ENCODE data around the gene RND1.
"Not testable (repeated sequence)": the region's sequence is repeated elsewhere in the genome, so short reads cannot be mapped to it uniquely, and the experiment has no call there.

The RND1 gene

DNA sequence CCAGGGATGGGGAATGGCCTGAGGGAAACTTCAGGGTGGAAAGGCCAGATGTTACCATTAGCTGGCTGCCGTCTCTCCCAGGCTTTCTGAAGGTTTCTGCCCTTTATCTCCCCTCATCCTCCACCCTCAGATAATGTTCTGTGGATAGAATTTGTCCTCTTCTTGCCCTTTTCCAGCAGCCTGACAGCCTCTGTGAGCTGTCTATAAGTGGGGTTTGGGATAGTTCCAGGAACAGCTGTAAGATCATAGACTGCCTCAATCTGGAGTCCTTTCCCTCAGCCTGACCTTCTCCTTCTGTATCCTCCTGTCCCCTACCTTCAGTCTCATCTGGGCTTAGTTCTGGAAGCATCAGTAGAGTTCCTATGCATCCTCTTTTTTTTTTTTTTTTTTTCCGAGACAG lies 2.8 kb upstream of the RND1 start:
- DNase-seq (ENCODE audit: low read depth in 2 of 2): no peak

DNA sequence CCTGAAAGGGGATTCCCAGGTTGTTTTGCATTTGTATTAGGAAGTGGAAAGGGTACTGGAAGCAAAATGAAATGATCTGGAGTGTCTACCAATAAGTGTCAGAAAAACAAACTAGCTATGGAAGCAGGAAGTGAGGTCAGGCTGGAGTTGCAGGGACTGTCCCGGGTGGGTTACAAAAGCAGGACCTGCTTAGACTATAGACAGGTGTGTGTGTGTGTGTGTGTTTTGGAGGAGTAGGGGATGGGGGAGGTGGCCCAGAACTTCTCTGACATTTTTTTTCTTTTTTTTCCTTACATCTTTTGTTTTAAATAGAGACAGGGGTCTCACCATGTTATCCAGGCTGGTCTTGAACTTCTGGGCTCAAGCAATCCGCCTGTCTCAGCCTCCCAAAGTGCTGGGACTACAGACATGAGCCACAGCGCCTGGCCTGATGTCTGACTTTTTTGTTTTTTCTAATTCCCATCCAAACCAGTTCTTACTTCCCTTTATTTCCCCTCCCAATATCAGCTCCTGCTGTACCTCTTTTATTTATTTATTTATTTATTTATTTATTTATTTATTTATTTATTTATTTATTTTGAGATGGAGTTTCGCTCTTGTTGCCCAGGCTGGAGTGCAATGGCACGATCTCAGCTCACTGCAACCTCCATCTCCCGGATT lies 512 bp upstream of the RND1 start:
- no peak for DNase-seq (ENCODE audit: low read depth in 2 of 2)

DNA sequence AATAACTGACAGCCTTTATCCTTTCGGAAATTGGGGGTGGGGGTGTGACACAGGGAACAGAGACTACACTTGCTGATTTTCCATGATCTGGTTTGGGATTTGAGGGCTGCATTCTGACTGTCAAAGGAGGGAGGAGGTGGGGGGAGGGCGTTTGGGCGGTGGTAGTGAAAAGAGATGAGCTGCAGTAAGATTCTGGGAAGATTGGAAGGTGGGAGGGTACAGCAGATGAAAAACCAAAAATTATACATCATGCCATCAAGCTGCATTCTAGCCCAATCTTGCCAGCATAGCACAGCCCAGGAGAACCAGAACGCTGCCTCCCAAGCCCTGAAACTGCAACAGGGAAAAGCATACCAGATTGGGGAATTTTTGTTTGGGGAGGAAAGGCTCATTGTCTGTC lies 2.4 kb downstream of the RND1 start:
- DNase-seq (ENCODE audit: low read depth in 2 of 2): no peak

DNA sequence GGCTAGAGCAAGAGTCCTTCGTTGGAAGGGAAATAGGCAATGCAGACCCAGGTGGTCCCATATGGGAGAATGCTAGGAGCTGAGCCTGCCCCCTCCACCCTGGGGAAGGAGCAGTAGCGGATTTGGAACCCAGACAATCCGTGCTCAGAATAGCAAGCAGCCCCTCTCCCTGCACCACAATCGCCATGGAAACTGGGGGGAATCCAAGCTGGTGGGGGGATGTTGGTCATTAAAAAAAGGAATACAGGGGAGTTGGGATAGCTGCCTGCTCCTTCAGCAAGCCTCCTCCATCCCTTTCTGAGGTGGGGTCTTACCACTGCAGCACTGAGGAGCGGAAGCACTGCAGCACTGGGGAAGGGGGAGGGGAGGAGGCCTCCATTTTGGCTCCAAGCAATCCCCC lies 2.9 kb downstream of the RND1 start:
- DNase-seq (ENCODE audit: low read depth in 2 of 2): no peak

DNA sequence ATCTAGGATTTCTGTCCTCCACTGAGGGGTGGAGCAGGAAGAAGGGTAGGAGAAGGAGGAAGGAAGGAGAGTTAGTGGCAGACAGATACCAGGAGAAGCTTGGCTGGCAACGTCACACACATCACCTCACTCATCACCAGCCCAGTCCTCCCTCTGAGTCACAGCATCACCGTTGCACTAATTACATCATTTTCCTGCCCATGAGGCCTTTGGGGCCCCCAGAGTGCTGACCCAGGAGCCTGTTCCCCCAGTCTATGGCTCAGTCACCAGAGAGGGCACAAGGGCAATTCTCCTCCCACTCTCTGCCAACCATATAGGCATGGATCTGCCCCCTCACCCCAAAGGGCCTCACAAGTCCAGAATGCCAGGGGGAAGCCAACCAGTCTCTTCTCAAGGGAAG lies 4.6 kb downstream of the RND1 start:
- DNase-seq (ENCODE audit: low read depth in 2 of 2): no peak

DNA sequence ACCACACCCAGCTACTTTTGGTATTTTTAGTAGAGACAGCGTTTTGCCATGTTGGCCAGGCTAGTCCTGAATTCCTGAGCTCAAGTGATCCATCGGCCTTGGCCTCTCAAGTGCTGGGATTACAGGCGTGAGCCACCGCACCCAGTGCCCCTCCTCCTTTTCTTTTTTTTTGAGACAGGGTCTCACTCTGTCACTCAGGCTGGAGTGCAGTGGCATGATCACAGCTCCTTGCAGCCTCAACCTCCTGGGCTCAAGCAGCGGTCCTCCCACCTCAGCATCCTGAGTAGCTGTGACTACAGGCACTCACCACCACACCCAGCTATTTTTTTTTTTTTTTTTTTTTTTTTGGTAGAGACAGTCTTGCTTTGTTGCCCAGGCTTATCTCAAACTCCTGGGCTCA lies 5.4 kb downstream of the RND1 start:
- not testable (repeated sequence) for DNase-seq (ENCODE audit: low read depth in 2 of 2)

DNA sequence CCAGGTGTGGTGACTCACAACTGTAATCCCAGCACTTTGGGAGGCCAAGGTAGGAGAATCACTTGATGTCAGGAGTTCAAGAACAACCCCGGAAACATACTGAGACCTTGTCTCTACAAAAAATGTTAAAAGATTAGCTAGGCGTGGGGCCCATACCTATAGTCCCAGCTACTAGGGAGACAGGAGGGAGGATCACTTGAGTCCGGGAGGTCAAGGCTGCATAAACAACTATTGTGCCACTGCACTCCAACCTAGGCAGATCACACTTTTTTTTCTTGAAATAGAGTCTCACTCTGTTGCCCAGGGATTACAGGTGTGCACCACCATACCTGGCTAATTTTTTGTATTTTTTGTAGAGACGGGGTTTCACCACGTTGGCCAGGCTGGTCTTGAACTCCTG lies 6.1 kb downstream of the RND1 start:
- no peak for DNase-seq (ENCODE audit: low read depth in 2 of 2)

DNA sequence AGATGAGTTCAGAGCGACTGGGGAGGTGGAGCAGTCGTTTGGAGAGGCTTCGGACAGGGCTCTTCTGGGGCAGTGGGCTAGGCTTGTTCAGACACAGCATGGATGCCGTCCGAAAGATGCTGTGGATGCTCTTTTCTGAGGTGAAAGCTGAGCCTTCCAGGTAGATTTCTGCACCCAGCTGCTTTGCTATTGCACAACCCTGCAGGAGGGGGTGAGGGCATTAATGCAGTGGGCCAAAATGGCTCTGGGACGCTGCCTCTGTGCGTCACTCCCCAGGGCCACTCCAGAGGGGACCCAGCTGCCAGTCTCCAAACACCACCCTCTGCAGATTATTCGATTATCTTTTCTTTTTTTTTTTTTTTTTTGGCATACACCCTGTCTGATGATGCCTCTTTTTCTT lies 7.6 kb downstream of the RND1 start:
- DNase-seq (ENCODE audit: low read depth in 2 of 2): no peak

DNA sequence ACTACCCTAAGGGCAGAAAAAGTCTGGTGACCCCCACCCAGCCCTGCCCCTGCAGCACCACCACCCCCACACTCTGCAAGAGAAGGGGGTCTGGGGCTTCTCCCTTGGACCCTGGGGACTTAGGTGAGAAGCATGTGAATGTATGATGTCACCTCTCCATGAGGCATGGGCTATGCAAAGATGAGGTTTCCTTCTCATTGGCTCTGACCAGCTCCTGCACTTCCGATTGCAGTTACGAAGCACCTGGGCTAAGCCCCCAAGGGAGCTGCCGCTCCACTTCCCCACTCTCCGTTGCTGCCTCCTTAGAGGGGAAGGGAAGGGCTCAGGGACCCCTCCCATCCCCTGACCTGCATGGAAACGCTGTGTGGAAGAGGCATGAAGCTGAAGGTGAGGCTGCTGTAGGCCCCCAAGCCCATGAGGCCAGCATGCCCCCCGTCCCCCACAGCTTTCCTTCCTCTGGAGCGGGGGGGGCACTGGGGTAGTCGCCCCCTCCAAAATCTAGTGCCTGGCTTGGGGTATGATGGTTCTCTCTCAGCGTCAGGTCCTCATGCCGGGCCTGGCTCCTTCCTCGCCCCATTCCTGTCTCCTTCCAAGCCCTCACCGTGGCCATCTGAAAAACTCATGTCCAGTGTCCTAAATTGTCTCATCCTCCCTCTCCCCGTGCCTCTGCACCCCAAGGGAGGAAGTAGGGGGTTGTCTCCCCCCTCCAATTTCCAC lies 8.2 kb downstream of the RND1 start:
- DNase-seq (ENCODE audit: low read depth in 2 of 2): no peak

DNA sequence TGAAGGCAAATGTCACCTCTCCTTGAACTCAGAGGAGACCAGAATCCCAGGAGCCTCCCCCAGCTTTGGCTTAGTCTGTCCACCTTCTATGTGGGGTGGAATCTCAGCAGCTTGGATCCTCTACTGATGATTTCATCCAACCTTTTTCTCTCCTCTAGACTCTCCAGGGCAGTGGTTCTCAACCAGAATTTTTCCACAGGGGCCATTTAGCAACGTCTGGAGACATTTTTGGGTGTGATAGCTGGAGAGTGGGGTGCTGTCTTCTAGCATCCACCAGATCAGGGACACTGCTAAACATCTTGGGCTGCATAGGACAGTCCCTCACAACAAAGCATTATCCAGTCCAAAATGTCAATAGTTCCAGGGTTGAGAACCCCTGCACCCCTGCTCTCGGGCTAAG lies 9.3 kb downstream of the RND1 start:
- DNase-seq (ENCODE audit: low read depth in 2 of 2): no peak

DNA sequence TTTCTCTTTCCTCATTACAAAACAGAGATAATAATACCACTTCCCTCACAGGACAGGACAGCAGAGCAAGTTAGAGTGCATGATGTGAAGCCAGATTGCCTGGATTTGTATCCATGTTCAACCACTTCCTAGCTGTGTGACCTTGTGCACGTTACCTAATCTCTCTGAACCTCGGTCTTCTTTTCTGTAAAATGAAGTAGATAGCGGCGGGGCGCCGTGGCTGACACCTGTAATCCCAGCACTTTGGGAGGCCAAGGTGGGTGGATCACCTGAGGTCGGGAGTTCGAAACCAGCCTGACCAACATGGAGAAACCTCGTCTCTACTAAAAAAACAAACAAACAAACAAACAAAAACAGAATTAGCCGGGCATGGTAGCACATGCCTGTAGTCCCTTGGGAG lies 10.7 kb downstream of the RND1 start:
- not testable (repeated sequence) for DNase-seq (ENCODE audit: low read depth in 2 of 2)

DNA sequence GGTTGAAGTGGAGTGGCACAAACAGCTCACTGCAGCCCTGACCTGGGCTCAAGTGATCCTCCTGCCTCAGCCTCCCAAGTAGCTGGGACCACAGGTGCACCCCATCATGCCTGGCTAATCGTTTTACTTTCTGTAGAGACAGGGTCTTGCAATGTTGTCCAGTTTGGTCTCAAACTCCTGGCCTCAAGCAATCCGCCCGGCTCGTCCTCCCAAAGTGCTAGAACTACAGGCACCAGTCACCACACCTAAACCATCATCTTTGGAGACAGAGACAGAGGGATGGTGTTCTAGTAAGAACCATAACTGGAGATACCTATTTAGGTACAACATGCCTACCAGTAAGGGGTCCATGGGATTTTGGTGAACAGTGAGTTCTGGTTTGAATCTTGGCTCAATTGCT lies 11.2 kb downstream of the RND1 start:
- no peak for DNase-seq (ENCODE audit: low read depth in 2 of 2)

DNA sequence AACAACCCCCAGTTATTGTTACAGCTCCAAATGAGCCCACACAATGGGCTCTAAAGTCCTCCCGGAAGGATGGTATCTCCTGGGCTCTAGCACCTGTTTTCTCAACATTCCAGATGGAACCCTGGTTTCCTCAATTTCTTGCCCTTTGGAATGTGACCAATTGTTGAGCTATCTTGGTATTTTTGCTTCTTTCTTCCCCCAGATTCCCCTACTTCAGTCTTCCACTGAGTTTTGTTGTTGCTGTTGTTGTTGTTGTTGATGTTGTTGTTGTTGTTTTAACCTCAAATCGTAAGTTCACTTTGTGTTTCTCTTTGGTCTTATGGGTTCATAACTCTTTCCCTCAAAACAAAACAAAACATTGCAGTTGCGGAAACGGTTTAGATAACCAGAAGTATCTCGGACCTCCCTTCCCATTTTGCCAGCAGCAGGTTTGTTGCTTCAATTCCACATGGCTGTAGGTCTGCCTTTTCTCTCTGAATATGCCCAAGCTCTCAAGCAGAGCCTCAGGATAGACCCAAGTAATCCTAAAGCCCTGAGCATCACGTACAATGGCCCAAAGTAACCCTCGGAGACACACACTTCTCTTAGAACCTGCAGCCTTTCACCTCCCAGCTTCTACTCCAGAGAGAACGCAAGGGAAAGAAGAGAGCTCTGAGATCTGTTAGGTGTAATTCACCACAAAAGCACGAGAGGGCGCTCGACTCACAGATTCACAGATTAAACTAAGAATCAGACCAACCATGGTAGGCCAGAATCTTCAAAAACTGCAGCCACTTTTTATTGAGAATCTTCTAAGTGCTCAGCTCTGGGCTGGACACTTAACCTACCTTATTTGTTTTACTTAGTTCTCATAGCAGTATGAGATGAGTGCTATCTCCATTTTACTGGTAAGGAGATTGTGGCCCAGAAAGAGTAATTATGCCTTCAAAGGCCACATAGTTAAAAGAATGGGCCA lies 12.7 kb downstream of the RND1 start:
- peak; percentile 66 to 68 for DNase-seq (ENCODE audit: low read depth in 2 of 2)

DNA sequence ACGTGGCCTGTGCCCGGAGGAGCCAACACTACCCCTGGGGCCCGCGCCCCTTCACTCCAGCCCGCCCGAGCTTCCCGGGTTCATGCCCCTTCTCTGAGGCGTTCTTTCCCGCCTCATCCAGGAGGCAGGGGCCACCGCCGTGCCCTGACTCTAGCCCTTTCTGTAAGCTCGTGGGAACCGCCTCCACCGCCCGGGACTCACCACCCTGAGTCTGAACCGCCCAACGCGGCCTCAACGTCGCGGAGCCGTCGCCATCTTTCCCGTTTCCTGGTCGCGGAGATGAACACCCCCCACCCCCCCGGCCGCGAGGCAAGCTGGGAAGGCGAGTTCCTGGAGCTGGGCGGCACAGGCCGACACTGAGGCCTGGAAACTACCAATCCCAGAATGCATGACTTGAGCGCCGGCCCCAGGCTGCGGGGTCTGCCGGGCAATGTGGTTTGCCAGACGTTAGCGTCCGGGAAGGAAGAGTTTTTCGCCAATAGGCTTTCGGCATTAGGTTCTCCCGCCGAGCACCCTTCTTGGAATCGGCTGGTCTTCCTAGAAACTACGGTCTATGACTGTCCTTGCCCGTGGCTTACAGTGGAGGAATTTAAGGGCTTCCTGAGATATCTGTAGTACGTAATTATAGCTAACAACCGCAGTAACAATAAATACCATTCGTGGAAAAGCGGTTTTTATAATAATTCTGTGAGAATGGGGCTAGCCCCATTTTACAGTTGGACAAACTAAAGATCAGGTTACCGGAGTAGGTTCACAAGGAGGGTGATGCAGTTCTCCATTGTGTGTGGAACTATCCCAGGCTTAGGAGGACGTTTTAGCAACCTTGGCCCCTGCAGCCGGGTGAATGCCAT lies 13.6 kb downstream of the RND1 start, which contains the start of gene DDX23:
DDX23 (minus strand) TSS at position 281 of the 851 bp plus-strand sequence. CDS start 6,381 bp downstream, outside the sequence.
- peak; percentile 91 to 92 for DNase-seq (ENCODE audit: low read depth in 2 of 2)

DNA sequence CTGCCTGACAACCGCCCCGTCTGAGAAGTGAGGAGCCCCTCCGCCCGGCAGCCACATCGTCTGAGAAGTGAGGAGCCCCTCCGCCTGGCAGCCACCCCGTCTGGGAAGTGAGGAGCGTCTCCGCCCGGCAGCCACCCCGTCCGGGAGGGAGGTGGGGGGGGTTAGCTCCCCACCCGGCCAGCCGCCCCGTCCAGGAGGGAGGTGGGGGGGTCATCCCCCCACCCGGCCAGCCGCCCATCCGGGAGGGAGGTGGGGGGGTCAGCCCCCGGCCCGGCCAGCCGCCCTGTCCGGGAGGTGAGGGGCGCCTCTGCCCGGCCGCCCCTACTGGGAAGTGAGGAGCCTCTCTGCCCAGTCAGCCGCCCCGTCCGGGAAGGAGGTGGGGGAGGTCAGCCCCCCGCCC lies 23.6 kb downstream of the RND1 start:
- not testable (repeated sequence) for DNase-seq (ENCODE audit: low read depth in 2 of 2)

DNA sequence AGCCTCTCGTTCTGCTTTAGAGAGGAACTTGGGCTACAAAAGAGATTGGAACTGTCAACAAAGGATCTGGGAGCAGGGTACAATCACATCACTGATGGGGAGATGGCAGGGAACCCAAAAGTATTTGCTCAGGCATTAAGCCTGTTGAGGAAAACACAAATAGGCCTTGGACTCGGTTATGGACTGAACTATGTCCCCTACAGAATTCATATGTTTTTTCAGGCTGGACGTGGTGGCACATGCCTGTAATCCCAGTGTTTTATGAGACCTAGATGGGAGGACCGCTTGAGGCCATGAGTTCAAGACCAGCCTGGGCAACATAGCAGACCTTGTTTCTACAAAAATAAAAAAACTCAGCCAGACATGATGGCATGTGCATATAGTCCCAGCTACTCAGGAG lies 27.6 kb downstream of the RND1 start:
- DNase-seq (ENCODE audit: low read depth in 2 of 2): no peak

DNA sequence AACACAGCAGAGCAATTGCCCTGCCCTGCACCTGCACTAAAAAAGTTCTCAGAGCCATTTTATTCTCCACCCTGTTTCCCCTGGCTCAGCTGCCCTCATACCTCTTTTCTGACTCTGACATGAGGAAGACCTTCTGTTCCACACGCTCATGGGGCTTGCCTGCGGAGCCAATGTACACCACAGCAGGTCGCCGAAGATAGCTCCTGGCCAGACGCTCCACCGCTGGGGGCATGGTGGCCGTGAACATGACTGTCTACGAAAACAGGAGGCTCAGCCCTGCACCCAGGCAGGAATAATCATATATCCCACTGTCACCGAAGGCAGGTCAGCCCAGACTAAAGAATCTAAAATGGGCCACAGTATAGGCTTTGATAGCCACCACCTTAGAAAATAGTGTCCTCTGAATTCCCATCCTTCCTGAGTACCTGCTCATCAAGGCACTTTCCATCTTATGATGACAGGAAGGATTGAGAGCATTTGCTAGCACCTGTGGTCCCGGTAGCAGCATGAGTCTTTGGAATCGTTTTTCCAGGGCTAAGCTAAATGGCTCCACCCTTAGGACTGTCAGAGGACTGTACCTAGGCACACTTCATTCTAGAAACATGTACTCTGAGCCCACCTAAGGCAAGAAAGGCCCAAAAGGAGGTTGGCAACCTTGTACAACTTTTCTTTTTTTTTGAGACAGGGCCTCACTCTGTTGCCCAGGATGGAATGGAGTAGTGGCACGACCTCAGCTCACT lies 33.2 kb downstream of the RND1 start:
- no peak for DNase-seq (ENCODE audit: low read depth in 2 of 2)

DNA sequence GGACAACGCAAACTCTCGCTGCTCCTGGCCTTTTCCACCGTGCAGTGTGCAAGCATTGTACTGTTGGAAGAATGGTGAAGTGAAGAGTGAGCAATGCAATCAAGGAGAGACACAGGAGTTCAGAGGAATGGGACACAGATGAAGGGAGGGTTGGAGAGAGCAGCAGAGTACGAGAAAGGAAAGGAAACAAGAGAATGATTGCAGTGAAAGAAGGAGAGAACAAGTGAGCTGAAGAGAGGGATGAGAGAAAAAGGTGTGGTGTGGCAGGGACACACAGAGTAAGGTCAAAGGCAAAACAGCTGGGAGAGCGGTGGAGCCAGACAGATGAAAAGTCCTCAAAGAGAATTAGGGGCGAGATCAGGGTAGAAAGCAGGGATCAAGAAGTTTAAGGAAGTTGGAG lies 34.4 kb downstream of the RND1 start:
- DNase-seq (ENCODE audit: low read depth in 2 of 2): no peak

DNA sequence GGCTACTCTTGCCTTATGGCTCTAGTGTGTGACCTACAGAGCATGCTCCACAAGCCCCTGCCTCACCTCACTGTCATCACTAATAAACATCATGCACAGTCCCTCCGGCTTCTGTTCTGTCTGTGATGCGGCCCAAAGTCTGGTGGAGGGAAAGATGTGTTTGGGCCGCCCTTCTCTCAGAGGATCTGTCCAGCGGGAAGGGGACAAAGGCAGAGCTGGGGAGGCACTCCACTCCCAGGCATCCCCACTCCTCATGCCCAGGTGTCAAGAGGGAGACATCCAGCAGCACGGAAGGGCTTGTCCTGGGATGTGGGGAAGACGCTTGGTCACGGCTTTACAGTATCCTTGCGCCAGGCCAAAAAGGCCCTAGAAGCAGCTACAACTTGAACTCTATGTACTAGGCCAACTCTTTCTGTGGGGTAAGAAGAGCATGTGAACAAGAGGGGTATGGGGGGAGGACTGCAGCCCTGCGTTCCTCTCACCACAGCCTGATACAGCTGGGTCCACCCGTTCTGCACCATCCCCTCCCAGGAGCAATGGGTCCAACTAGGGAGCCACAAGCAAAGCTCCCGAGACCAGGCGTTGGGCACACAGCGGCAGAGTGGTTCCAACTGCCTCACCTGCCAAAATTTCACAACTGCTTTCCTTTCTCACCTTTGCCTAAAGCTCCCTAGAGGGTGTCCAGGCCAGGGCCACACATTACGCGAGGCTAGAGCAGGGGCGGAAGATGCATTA lies 36.7 kb downstream of the RND1 start:
- no peak for DNase-seq (ENCODE audit: low read depth in 2 of 2)

DNA sequence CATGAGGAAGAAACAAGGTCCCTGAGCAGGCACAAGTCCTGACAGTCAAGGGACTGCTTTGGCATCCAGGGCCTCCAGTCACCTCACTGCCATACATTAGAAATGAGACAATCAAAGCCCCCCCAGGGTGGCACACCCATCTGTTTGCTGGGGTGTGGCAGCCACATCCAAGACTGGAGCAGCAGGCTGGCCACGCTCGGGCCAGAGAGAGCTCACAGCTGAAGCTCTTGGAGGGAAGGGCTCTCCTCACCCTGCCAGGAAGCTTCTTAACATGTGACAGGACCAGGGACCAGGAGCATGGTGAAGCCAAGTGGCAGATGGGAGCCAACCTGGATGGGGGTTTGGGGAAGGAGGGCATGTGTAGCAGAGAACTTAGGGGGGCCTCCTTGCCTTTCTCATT lies 37.4 kb downstream of the RND1 start:
- DNase-seq (ENCODE audit: low read depth in 2 of 2): no peak
